SH-SY5Y (cell line): Measurements from ENCODE around the gene GDI1.

ENCODE experiments used
- GATA2 ChIP-seq: IDR thresholded peaks from 2 replicates; pipeline ENCODE4 v1.6.1; 2011; ENCODE audit warnings: mild to moderate bottlenecking, low read depth, low read length
- GATA3 ChIP-seq: IDR thresholded peaks from 2 replicates; pipeline ENCODE4 v1.6.1; 2011; ENCODE audit warnings: low read depth, mild to moderate bottlenecking, low read length, moderate library complexity

The GDI1 gene

DNA sequence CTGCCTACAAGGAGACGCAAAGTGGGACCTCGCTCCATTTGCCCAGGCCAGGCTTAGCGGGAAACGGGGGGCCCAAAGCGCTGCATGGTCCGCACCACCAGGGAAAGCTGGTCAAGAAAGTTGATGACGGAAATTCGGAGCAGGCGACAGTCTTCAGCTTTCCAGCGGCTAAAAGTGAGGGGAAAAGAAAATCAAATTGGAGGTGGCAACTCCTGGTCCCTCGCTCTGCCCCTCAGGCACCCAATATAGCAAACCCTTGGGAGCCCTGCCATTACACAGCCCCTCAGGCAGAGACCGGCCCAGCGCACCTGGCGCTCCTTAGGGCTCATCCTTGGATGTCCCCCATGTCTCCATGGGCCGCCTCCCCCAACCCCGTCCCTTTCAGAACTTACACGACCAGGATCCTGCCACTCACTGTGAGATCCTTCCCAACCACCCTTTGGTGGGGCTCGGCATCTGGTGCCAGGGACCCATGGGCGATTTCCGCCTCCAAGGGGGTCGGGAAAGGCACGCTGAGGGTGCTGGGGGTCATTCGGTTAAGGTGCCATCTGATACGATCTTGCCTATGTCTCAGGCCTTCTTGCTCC is 41.0 kb downstream of the GDI1 start:
- TF ChIP-seq GATA3 (no peak), GATA2 (no peak)

DNA sequence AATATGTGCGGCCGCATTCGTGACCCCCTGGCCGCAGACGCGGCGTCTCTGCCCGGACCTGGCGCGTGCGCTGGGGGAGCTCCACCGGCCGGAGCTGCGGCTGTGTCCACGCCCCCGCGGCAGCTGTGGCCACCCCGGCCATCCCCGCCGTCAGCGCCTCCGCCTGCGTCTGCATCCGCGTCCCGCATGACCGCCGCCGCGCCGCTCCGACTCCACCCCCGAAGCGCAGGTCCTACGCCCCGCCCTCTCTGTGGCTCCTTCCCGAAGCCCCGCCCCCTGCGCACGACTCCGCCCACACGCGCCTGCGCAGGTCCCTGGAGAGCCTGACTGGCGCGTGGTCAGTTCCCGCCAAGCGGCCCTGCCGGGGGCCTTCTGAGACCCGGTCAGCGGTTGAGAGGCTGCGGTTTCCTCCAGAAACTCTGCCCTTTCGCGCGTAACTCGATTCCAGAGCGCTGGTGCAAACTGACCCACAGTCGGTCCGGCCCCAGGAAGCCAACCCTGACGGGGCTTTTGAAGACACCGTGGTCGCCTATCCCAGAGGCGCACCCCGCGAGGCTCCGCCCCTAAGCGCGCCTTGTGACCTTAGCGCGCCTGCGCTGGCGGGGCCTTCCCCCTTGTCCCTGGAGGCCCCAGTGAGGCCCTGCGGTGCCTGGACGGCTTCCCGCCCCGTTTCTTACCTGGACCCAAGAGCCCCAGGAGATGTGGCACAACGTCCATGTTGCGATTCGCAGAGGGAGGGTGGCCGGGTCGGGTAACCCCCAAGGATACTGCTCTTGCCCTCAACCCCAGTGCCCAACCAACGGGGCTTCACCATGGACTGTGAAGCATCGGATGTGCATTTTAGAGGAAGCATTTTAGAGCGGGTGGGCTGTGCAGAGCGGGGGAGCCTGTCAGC is 42.0 kb downstream of the GDI1 start, which contains the start of gene LAGE3:
Gene LAGE3 (minus strand): TSS at position 554 of the 895 bp plus-strand sequence. CDS start 366 bp downstream, at position 188.
- TF ChIP-seq GATA3 (no peak), GATA2 (no peak)

DNA sequence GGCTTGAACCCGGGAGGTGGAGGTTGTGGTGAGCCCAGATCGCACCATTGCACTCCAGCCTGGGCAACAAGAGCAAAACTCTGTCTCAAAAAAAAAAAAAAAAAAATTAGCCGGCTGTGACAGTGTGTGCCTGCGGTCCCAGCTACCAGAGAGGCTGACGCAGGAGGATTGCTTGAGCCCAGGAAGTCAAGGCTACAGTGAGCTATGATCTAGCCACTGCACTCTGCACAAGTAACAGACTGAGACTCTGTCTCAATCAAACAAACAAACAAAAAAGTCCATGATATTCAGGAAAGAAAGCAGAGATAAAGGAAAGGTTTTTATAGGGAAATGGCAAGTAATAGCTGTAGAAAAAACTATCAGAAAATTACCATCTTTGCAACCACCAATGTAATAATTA is 44.2 kb downstream of the GDI1 start:
- no peak for TF ChIP-seq GATA2

DNA sequence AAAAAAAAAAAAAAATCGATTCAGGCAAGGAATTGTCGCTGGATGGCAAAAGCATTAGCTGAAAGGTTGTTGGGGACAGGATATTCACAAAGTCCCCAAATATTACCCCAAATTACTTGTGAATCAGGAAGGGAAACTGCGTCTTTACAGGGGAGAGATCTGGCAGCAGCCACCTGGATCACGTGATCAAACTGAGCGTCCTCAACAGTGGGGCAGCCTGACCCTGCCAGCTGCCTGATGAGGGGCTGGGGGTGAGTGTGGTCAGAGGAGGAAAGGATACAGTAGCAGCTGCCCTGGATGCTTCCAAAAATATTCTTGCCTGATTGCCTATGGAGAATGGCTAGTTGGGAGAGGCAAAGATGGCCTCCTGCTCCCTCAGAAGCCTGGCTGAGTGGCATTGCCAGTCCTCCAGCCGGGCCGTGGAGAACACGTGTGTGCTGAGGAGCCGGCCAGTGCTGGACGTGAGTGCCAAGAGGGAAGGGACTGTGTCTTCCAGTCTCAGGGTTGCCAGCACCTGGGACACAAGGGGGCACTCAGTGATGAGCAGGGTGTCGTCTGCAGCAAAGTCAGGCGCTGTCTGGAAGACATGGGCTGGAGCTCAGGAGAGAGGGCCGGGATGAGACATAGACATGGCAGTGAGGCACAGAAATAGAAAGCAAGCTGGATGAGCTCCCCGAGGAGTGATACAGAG is 45.1 kb downstream of the GDI1 start:
- TF ChIP-seq GATA2 (no peak), GATA3 (no peak)

DNA sequence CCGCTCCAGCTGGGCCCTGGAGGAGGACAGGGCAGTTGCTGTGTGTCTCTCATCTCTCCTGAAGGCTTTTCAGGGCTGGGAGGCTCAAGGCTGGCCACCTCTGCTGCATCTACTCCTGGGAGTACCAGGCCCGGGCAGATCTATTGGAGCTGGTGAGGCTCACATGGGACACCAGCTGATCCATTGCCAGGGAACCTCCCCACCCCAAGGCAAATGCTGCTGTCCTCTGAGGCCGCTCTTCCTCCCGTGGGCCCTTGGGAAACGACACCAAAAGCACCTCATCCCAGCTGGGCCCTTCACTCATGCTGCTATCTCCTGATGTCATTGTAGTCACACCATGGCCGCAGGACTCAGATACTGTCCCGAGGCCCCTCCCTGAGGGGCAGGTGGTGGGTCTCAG is 45.8 kb downstream of the GDI1 start:
- no peak for TF ChIP-seq GATA2
- TF ChIP-seq GATA3, result no peak

DNA sequence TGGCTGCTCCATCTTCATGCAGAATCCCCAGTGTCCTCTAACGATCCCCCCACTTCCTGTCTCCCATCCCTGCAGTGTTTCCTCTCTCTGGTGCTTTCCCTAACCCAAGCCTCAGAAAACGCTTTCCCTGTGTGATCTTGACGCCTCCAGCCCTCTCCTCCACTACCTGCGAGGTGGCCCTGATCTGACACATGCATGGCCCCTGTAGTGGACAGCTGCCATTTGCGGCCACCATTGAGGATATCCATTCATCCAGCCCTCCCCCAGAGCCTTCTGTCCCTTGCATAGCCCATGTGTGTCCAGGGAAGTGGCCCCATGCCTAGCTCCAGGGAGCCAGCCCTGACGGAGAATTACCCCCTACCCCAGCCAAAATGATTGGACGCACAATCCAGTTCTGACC is 46.4 kb downstream of the GDI1 start:
- TF ChIP-seq GATA2, result no peak
- no peak for TF ChIP-seq GATA3

DNA sequence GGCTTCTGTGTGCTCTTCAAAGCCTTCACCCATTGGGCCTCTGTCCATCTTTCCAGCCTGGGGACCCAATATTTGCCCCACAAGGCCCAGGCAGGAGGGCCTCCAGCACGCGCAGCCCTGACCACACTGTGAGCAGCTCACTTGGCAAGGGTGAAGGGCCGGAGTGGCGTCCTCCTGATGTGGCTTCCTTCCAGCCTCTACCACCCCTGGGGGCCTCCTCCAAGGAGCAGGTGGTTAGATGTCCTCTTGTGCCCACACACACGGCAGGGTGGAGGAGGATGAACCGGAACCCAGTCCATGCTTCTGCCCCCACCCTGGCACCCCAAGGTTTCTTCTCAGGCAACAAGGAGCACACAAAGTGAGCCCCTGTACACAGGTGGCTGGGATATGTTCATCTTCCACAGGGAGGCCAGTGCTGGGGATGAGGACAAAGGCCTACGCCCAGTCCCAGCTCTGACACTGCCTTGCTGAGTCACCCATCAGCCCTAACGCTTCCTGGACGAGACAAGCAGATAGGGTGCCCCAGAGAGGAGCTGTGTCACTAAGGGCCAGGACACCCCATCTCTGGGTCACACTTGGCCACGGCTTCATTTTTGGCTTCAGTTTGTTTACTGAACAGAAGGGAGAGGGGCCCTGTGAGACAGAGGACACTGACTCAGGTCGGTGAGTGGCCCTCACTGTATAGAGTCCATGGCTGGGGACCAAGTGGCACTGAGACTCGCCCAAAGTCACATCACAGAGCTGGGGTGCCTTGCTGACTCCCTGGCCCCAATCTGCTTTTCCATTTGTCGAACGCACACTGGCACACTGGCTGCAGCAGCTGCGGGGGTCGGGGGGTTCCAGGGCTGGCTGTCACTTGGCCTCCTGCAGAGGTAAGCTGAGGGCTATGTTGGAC is 47.5 kb downstream of the GDI1 start:
- TF ChIP-seq GATA3 (no peak), GATA2 (no peak)

DNA sequence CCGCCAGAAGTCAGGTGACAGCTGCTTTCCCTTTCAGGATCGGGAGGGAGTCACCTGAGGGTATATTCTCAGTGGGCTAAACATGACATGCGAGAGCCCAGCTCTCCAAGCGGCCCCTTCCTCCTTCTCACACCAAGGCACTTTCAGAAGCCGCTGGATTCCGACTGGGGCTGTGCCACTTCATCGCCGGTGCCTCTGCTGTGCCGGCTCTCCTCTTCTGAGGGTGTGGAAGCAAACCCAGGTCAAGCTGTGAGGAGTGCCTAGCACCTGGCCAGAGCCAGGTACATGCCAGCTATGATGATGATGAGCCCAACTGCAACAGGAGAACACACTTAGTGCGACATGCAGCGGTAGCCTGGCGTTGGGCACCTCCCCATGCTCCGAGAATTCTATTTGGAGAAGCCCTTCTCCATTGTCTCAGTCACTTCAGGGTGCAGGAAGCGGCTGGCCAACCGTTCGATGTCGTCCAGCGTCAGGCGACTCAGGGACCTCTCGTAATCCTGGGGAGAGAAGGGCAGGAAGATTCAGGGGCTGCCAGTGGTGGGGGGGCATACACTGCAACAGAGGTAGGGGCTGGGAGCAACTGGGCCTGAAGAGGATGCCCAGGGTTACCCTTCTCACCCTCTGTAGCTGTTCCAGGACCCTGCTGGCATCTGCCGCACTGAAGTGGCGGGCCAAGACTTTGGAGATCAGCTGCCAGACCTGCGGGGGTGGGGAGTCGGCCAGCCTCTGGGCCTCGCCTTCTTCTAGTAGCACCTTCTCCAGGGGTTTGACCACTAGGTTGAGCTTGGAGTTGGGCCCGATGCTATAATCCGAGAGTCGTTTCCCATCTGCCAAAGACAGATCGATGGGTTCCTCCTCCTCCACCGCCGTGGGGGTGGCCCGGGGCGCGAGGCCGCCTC is 48.4 kb downstream of the GDI1 start:
- no peak for TF ChIP-seq GATA3
- TF ChIP-seq GATA2, result no peak

DNA sequence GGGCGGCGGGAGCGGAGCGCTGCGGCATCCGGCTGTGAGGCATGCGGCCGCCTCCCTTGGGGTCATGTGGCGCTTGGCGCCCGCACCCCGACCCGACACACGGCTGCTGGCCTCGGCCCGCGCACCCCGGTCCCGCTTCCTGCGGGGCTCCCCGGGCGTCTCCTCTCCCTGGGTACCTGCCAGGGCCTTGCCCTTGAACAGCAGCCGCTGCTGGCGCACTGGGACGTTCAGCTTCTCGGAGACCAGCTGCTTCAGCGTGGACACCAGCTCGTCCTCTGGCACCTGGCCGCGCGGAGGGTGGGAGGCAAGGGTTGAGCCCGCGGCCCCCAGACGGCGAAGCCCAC is 49.1 kb downstream of the GDI1 start:
- TF ChIP-seq GATA2 (no peak), GATA3 (no peak)

DNA sequence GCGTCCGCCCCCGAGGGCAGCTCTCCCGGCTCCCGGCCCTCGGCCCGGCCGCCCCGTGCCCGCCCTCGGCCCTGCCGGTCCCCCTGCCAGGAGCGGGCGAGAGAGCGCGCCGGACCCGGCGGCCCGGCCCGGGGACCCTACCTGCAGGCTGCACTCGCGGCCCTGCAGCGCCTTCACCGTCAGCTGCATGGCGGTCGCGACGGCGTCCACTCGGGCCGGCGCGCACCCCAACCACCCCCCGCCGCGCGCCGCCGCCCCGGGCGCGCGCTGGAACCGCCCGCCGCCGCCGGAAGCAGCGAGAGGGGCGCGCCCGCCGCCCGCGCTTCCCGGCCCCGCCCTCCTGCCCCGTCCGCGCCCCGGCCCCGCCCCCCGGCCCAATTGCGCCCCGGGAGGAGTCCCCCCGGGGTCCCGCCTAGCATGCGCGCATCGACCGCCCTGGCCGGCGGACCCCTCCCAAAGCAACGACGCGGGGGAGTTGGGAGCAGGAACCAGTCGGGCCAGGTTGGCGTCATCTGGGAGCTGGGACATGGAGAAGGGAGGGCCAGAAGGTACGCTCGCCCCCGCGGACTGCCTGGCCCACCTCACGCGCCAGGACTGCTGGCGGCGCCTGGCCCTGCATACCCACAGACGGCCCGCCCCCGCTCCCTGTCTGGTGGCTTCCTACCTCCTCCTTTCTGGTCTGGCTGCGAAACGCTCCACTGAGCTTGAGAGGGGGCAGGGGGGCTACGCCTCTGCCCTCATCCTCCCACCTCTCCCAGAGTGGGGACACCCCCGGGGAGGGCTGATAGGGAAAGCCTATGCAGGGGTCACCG is 49.6 kb downstream of the GDI1 start, which contains the start of gene UBL4A:
Gene UBL4A (minus strand): TSS at position 220 of the 812 bp plus-strand sequence. CDS start 31 bp downstream, at position 189.
- no peak for TF ChIP-seq GATA2
- no peak for TF ChIP-seq GATA3

DNA sequence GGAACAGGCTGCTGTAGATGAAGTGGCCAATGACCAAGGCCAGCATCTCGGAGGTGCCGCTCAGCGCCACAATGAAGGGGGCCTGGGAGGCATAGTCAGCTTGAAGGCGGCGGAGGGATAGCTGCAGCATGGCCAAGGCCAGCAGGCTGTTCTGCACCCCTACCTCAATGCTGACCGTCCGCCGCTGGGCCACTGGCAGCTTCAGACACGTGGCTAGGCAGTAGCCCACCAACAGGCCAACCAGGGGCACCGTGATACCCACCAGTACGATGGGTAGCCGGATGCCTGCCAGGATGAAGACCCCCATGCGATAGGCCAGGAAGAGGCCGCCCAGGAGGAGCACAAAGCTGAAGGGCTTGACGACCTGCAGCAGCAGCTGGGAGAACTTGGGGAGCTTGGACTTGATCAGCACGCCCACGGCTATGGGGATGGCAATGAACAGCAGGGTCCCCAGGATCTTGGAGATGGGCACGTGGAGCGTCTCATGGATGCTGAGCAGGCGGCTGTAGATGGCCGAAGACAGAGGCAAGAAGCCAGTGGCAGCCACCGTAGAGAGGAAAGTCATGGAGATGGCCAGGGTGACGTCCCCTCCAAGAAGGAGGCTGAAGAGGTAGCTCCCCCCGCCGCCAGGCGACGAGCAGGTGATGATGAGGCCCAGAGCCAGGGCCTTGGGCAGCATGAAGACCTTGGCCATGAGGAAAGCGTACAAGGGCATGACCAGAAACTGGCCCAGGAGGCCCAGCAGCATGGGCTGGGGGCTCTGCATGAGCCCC is 50.8 kb downstream of the GDI1 start:
- TF ChIP-seq GATA3 (no peak), GATA2 (no peak)
